NCI-H2196 (cell line): ENCODE measurements around the gene ZNRD2.
A peak's percentile ranks its signal among the peaks of the same experiment; 100 is the strongest.

Experiments
- DNase-seq: peaks from one replicate; lab custom pipeline; 2025; ENCODE audit not compliant: unreplicated experiment; lab: John Stamatoyannopoulos, UW

Gene ZNRD2

DNA sequence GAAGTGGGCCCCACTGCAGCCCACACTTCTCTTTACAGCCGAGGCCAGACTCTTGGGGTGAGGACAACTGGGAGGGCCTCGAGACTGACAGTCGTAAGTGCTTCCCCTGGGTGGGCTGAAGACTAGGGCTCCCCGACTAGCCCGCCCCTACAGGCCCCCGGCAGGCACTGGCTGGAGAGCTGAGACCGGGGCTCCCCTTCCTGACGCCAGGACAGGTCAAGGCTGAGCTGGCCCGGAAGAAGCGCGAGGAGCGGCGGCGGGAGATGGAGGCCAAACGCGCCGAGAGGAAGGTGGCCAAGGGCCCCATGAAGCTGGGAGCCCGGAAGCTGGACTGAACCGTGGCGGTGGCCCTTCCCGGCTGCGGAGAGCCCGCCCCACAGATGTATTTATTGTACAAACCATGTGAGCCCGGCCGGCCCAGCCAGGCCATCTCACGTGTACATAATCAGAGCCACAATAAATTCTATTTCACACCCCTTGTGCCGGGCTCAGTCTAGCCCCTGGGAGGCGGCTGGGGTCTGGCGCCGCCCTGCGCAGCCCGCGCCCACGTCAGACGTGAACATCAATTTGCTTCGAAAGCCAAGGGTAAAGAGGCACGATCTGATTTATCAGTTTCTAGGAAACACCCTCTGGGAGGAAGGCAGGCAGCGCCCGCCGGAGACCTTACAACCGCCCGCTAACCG lies 31.9 kb upstream of the ZNRD2 start:
- DNase-seq = no peak

DNA sequence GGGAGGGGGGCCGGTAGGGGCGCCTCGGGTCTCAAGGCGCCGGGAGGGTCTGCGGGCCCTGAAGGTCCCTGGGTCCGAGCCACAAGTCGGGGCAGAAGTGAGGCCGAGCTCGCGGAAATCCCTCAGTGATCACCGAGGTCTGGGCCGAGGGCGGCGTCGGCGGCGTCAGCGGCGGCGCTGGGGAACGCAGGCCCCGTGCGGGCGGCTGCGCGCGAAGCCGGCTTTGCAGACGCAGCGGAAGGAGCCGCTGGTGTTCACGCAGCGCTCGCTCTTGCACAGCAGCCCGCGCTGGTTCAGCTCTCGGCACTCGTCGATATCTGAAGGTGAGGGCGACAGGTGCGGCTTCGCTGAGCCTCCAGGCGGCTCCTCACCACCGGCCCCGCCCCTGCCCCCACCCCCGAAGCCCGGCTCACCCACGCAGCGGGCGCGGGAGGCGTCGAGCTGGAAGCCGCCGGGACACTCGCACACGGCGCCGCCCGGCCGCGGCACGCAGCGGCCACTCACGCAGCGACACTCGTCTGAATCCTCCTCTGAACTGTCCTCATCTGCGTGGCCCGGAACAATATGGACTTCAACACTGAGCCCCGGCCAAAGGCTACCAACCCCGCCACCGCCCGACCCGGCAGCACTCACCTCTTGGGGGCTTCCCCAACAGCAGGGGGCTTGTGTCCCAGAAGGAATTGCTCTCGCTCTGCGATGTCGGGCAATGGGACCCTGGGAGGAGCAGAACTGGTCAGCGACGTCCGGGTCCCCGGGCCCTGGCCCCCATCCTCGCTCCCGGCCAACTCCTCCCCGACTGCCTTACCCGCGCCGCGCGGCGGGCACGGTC lies 31.1 kb upstream of the ZNRD2 start:
- DNase-seq = no peak

DNA sequence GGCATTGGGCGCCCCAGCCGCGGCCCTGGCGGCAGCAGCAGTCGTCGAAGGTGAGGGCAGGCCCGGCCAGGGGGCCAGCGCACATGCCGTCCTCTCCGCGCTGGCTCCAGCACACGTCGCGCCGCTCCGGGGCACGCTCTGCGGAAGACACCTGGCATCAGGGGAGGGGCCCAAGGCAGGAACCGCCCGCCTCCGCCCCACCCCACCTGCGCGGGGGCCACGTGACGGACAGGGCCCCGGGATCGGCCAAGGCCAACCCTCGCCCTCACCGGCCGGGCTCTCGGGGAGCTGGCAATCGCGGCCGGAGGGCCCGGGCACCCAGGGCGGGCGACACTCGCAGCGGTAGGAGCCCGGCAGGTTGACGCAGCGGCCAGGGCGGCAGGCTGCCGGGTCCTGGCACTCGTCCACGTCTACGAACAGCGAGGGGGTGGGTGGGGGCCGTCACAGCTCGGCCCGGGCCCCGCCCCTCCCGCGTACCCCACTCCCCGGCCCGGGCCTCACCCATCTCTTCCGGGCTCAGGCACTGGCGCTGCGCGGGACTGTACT lies 30.5 kb upstream of the ZNRD2 start:
- peak; percentile 43 for DNase-seq

DNA sequence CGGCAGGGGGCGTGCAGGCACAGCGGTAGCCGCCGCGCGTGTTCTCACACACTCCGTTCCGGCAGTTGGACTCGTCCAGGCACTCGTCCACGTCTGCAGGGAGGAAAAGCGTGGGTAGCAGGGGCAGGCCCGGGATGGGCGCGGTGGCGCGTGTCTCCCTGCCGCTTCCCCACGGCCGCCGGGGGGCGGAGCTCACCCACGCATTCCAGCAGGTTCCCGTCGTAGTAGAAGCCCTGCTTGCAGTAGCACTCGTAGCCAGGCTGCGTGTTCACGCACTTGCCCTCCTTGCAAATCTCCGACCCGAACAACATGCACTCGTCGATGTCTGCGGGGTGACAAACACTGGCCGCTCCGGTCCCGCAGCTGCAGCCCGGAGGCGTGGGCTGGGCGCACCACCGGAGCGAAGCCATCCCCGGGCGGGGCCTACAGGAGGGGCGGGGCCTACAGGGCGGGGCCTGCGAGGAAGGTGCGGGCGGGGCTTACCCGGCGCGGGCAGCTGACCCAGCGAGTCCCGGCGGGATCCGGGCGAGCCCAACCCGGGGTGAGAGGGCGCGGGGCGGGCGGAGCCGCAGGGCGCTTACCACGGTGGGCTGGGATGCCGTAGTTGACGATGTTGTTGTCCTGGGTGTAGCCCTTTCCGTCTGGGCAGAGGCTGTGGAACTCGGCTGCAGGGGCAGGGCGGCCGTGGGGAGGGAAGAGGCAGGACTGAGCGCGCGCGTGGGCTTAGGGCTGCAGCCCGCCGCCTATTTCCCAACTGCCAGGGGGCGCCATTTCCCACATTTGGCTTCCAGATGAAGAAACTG lies 29.8 kb upstream of the ZNRD2 start:
- peak; percentile 87 for DNase-seq

DNA sequence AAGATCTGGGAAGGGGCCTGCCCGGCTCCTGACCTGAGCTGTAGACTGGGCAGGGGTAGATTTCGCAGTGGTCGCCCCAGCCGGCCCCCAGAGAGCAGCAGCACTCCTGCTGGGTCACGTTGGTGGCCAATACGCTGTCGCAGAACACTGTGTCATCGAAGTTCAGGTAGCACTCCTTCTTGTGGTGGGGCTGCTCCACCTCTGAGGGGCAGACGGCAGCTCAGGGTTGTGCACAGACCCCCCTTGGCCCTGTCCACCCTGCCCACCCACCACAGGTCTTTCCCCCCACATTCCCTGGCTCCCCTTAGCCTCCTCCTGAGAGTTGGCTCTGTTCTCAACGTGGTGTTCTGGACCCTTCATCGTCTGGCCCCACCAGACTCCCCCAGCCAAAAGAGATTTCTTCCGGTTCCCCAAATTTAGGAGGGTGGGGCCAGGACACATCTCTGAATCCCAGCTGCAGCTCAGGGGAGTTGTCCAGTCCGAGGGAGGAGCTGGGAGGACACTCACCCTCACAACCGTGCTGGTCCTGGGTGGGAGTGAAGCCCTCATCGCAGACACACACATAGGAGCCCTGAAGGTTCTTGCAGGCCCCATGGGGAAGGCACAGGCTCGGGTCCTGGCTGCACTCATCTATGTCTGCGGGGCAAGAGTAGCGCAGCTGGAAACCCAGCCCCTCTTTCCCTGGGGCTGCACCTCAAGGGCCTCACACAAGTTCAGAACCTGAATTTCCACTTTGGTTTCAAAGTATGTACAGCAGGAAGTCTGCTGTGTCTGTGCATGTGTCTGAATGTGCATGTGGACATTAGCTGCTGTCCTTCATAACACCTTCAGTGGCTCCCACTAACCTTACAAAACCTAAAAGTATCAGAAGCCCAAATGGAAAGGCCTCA lies 28.9 kb upstream of the ZNRD2 start:
- no peak for DNase-seq

DNA sequence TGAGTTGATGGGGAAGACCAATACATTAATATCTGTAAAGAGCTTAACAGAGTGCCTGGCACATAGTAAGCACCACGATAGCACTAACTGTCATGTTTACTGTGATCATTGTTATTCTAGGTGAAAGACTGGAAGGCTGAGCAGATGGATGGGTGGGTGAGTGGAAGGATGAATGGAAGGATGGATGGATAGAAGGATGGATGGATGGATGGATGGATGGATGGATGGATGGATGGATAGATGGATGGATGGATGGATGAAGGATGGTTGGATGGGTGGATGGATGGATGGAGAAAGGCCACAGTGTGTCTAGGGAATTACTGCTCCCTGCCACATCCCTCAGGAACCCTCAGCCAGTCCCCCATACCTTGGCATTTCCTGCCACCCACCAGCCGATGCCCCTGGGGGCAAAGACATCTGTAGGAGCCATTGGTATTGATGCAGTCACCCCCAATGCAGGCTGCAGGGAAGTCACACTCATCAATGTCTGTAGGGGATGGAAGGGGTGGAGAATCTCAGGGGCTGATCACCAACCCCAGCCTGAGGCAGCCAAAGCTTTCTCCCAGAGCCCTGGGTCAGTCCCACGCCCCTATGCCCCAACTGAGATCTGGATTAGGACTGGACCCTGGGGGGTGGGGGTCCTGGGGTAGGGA lies 27.4 kb upstream of the ZNRD2 start:
- no peak for DNase-seq

DNA sequence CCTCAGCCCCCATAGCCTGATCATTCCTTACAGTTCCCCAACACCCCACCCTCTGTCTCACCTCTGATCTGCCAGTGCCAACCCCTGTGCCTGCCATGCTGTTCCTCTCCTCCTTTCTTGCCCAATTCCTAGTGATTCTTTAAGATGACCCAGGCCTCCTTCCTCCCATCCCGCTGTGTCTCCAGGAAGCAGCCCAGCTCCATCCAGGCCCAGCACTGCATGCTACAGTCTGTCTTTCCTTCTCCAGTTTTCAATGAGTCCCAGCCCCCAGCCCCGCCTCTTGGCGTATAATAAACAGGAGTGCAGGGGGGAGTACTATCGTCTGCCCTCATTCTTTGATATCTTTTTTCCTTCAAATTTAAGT lies 24.4 kb upstream of the ZNRD2 start:
- DNase-seq = peak; percentile 53

DNA sequence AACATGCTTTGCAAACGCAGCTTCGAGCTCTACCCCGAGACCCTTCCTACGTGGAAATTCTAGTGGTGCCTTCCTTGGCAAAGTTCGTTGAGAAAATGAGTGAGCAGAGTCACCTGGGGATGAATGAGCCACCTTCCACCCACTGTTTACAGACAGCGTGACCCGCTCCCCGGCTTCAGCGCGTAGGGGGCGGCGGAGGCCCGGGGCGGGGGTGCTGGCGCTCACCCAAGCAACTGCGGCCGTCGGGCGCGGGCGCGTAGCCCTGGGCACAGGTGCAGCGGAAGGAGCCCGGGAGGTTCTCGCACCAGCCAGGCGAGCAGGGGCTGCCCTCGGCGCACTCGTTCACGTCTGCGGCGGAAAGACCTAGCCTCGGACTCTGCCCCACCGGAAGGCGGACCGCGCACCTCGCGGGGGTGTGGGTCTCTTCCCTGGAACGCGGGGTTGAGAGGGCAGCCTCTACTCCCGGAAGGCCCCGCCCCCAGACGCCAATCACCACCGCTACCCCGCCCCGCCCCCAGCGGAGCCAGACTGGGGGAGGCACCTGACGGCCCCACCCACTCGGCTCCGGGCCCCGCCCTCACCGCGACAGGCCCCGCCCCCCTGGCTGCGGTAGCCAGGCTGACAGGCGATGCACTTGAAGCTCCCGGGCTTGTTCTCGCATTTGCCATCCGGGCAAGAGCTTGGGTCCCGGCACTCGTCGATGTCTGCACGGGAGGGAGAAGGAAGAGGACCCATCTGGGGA lies 23.9 kb upstream of the ZNRD2 start:
- peak; percentile 92 for DNase-seq

DNA sequence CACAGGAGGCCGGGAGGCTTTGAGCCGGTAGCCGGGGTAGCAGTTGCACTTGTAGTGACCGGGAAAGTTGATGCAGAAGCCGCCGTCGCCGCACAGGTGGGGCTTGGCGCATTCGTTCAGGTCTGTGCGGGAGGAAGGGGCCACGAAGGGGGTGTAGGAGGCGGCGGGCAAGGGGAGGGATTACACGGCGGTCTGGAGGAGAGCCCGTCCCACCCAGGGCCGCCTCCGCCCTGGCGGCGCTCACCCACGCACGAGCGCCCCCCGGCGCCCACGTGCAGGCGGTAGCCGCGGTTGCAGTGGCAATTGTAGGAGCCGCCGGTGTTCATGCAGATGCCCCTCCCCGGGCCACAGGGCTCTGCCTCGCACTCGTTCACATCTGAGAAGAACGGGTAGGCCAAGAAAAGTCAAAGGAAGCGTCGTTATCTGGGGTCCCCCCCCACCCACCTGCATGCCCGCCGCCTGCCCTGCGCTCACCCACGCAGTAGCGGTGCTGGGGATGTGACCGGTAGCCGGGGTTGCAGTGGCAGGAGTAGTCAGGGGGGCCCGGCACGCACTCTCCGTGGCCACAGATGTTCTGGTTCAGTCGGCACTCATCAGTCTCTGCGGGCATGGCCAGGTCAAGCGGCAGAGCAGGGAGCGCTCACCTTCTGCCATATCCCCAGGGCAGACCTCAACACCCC lies 22.7 kb upstream of the ZNRD2 start:
- no peak for DNase-seq

DNA sequence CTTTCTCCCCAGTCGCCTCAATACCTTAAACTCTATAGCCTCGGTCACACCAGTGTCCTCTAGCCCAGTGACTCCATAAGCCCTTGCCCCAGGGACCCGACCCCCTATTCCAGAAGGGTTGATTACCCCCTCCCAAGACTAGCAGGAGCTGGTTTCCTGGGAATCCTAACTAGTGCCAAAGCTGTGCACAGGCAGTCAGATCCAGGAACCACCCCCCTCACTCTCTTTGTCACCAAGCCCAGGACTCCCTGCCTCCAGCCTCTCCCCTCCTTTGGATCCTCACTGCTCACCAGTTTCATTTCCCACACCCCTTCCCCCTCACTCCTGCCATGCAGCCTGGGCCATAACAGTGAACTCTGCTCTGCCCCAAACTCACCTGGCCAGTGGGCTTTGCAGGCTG lies 21.9 kb upstream of the ZNRD2 start:
- no peak for DNase-seq

DNA sequence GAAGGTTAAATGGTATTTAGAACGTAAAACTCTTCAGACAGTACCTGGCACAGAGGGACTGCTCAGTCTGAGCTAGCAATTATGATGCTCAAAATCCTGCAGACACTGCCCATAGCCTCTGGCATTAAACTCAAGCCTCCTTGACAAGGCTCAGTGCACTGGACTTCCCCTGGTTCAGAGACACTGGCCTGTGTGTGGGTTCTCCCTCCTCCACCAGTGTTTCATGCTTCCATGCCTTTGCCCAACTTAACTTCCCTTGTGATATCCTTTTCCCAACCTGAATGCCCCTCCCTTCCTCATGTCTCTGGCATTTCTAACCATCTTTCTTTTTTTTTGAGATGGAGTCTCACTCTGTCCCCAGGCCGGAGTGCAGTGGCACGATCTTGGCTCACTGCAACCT lies 21.2 kb upstream of the ZNRD2 start:
- DNase-seq = no peak

DNA sequence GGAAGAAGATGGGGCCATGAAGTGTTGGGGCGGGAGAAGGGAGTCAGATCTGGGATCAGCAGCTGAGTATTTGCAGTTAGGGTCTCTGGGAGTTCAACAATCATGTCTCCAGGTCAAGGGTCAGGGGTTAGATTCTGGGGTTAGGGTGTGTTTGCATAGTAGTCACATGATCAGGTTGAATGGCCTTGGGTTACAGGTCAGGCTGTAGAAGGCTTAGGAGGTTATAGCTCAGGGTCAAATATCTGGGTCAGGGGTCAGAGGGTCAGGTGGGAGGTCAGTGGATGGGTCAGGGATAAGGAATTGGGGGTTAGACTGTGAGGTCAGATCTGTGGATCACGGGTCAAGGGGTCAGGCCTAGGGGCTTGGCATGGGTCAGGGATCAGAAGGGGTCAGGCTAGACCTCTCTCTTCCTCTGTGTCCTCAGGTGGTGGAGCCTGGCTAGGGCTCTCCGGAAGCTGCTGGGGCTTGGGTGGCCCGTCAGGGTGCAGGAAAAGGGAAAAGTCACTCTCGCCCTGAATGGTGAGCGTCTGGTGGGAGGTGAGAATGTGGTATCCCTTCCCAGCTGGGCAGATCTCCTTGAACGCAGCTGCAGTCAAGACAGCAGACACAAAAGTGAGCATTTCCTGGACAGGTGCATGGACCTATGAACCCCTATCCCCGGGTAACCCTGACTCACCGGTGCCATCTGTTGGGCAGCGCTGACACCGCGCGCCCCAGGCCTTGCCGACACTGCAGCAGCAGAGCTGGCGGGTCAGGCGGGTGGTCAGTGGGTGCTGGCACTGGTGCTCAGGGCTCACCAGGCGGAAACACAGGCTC lies 18.5 kb upstream of the ZNRD2 start:
- DNase-seq = peak; percentile 90

DNA sequence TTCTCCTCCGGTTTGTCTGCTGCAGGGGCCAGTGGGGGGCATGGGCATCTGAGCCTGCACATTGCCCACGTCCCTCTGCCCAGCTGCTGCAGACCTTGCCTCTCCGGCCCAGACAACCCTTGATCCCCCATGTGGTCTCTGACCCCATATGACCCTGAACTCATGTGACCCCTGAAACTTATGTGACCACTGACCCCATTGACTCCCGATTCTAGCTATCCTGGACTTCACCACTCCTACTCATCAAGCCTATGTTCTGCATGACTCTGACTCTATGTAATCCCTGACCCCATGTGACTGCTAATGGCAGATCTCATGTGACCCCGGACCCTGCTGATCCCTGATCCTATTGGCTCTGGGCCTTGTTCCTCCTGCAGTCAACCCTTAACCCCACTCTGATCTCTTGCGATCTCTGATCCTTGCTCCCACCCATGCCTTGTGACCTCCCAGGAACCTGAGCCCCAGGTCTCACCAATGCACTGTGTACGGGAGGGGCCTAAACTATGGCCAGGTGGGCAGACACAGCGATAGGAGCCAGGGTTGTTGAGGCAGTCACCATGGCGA lies 17.8 kb upstream of the ZNRD2 start:
- peak; percentile 70 for DNase-seq

DNA sequence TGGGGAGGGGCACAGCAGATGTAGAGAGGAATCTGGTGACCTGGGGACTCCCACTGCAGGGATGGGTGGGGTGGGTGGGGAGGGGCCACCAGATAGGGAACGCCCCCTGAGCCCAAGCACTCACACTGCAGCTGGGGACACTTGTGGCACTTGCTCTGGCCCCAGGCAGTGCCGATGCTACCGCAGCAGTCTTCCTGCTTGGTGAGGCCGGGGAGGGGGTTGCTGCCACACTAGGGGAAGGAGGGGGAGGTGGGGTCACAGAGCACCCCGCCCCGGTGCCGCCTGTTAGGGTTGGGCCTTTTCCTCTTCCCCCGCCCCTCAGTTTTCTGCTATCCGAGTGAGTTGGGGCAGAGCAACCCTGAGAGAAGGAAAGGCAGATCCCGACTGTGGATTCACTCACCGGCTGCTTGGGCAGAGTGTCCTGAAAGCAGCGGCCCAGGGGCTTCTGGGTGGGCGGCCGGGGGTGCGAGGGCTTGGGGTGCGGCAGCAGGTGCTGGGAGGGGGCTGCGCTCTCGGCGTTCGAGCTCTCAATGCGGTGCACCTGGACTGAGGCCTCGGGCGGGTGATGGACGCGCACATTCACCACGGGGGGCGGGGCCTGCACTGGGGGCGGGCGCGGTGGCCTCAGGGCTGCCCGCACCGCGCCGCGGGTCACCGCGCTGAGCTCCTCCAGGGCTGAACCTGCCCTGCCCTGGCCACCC lies 16.8 kb upstream of the ZNRD2 start:
- DNase-seq = peak; percentile 85

DNA sequence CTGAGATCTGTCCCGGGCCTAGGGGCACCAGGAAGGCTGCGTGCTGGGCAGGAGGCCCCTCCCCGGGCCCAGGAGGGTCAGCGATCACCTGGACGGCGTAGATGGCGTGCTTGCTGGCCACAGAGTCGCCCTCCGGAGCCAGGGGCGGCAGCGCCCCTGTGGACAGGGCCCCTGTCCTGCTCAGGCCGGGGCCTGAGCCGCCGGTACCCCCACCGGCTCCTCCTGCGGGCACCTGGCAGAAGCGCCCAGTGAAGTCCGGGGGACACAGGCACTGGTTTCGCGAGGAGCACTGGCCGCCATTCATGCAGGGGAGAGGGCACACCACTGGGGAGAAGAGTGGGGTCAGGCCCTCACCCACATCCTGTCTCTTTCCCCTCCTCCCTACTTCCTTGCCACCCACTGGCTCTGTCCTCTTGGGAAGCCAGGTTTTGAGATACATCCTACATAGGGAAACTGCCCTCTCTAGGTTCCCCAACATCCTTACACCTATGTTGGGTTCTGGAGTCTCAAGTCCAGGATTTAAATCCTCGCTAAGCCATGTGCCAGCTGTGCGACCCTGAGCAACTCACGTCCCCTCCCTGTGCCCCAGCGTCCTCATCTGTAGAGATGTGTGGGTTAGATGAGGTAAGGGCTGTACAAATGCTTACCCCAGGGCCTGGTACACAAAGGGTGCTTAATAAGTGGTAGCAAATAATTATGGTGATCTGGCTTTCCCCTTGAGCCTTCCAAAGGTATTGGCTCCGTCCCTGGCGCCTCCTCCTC lies 16.0 kb upstream of the ZNRD2 start:
- no peak for DNase-seq

DNA sequence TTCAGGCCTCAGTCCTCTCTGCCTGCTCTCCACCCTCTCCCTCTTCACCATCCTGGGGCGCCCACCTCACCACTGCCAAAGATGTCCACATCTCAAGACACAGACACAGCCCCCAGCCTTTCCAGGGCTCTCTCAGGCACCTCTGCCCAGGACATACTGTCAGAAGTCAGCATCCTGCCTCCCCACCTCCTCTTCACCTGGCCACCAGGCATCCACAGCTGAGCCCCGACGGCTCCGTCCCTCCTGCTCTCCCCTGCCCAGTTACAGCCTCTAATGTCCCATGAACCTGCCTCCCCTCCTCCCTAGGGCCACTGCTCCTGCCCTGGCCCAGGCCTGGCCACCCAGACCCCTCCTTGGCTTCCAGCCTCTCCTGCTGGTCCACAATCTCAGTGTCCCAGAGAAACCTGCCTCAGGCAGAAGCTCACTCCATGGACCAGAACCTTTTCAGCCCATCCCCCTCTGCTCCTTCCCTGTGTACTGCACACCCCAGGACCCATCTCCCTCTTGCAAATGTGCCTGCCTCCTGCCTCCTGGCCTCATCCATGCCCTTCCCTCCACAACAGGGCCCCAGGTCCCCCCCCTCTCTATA lies 15.3 kb upstream of the ZNRD2 start:
- DNase-seq = no peak
